GM10248 (cell line): ENCODE results near the gene RINL.
"Not testable (repeated sequence)": the region's sequence is repeated elsewhere in the genome, so short reads cannot be mapped to it uniquely, and the experiment has no call there.

Experiments used
- CTCF ChIA-PET: fragments of 300-600 bp; sonication (Branson Sonifier 250); formaldehyde crosslinking; extraction: SDS; loops from one replicate; lab custom pipeline; 2021; ENCODE audit warnings: antibody characterized with exemption; lab: Yijun Ruan, JAX
- POLR2A ChIA-PET: fragments of 350-650 bp; sonication (Branson Sonifier 250); formaldehyde crosslinking; extraction: SDS; loops from one replicate; lab custom pipeline; 2020; ENCODE audit warnings: antibody characterized with exemption; lab: Yijun Ruan, JAX
- DNase-seq: peaks from one replicate; pipeline ENCODE4 v3.0.0; 2012; ENCODE audit errors: extremely low spot score
- CTCF ChIP-seq: IDR thresholded peaks from 2 replicates; pipeline ENCODE4 v1.5.1; 2012; ENCODE audit warnings: mild to moderate bottlenecking, low read depth; ENCODE audit errors: extremely low read depth, missing control alignments, control extremely low read depth

The RINL gene

GRCh38 chr19:38834590-38834989 lies 43.5 kb downstream of the RINL start:
- DNase-seq = no peak
- ChIA-PET CTCF (interaction anchor here (4.6 kb wide), 1 partner anchor 65 kb away, joined by 14 read pairs; no protein-coding TSS in a partner anchor), POLR2A (no interaction called here)
- TF ChIP-seq CTCF = no peak

- ChIA-PET CTCF (interaction anchor here (1.1 to 4.6 kb wide), 2 partner anchors 11 to 64 kb away, joined by 3 to 14 read pairs; no protein-coding TSS in a partner anchor), POLR2A (interaction anchor here (1.0 to 1.2 kb wide), 3 partner anchors 10 to 16 kb away, joined by 3 to 4 read pairs (median 3); no protein-coding TSS in a partner anchor)
- TF ChIP-seq CTCF = no peak
- DNase-seq = no peak
Observed at GRCh38 chr19:38834104-38834490, 44.0 kb downstream of the RINL start.

GRCh38 chr19:38833092-38833425 lies 45.0 kb downstream of the RINL start:
- ChIA-PET CTCF (interaction anchor here (0.9 to 4.6 kb wide), 4 partner anchors 10 to 98 kb away, joined by 3 to 14 read pairs (median 4); partner anchors contain the start of genes MRPS12 and SARS2), POLR2A (interaction anchor here (1.2 kb wide), 2 partner anchors 11 to 15 kb away, joined by 3 read pairs; no protein-coding TSS in a partner anchor)
- no peak for TF ChIP-seq CTCF
- DNase-seq = no peak

- no peak for TF ChIP-seq CTCF
- peak; percentile 74 for DNase-seq
- CTCF ChIA-PET = interaction anchor here (0.6 to 2.0 kb wide), 7 partner anchors 9 to 101 kb away, joined by 3 to 12 read pairs (median 4); no protein-coding TSS in a partner anchor
- POLR2A ChIA-PET = interaction anchor here (0.6 to 2.4 kb wide), 11 partner anchors 11 to 421 kb away, joined by 3 to 20 read pairs (median 5); partner anchors contain the start of gene NFKBIB
Observed at GRCh38 chr19:38831142-38831605, 46.9 kb downstream of the RINL start.

GRCh38 chr19:38830039-38830733 lies 47.9 kb downstream of the RINL start:
- ChIA-PET POLR2A (interaction anchor here (0.6 to 2.4 kb wide), 2 partner anchors 18 to 763 kb away, joined by 5 to 20 read pairs; no protein-coding TSS in a partner anchor), CTCF (interaction anchor here (0.7 to 2.0 kb wide), 3 partner anchors 10 to 57 kb away, joined by 3 to 12 read pairs (median 3); no protein-coding TSS in a partner anchor)
- DNase-seq = no peak
- no peak for TF ChIP-seq CTCF

GRCh38 chr19:38829203-38829602 lies 48.9 kb downstream of the RINL start:
- POLR2A ChIA-PET = interaction anchor here (0.8 kb wide), 1 partner anchor 20 kb away, joined by 5 read pairs; no protein-coding TSS in a partner anchor
- CTCF ChIA-PET, DNase-seq: not testable (repeated sequence)
